SH-SY5Y (cell line): ENCODE results near the gene TMEM178B.

Experiments
- GATA2 ChIP-seq: IDR thresholded peaks from 2 replicates; pipeline ENCODE4 v1.6.1; 2011; ENCODE audit warnings: mild to moderate bottlenecking, low read depth, low read length
- GATA3 ChIP-seq: IDR thresholded peaks from 2 replicates; pipeline ENCODE4 v1.6.1; 2011; ENCODE audit warnings: low read depth, mild to moderate bottlenecking, low read length, moderate library complexity

- TF ChIP-seq GATA2 = no peak
- TF ChIP-seq GATA3 = no peak
These were observed 416.6 kb downstream of the TMEM178B start for GRCh38 chr7:141490474-141490873.
